ENCODE data around the gene SYMPK.

DNA sequence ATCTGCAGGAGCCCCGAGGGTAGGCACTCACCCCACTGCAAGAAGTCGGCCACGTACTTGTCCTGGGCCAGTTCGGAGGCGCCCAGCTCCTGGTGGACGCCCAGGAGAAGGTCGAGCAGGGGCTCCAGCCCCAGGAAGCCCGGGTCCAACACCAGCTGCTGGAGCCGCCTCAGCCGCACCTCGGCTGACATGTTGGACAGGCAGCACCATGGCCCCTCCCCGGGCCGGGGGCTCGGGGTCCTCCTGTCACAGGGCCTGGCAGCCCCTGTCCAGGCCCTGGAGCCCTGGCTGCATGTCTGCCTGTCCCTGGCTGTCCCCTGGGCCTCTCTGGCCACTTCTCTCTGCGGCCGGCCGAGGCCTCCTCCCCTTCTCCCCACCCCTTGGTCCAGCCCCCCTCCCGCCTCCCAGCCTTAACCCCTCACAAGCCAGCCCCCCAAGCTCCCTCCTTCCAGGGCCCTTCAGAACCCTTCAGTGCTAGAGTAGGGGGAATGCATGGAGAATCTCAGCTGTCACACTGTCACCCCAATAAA, 80.7 kb downstream of the SYMPK start, which contains the start of gene DMPK:
- TF ChIP-seq, protein P1, sequence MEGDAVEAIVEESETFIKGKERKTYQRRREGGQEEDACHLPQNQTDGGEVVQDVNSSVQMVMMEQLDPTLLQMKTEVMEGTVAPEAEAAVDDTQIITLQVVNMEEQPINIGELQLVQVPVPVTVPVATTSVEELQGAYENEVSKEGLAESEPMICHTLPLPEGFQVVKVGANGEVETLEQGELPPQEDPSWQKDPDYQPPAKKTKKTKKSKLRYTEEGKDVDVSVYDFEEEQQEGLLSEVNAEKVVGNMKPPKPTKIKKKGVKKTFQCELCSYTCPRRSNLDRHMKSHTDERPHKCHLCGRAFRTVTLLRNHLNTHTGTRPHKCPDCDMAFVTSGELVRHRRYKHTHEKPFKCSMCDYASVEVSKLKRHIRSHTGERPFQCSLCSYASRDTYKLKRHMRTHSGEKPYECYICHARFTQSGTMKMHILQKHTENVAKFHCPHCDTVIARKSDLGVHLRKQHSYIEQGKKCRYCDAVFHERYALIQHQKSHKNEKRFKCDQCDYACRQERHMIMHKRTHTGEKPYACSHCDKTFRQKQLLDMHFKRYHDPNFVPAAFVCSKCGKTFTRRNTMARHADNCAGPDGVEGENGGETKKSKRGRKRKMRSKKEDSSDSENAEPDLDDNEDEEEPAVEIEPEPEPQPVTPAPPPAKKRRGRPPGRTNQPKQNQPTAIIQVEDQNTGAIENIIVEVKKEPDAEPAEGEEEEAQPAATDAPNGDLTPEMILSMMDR (IDR thresholded peaks at IDR 0.05): no peak
- no peak for TF ChIP-seq POLR2A (IDR thresholded peaks at IDR 0.05)

All from Peyer's patch (tissue), 4 donors.